IPS DF 6.9 (cell line): ENCODE results near the gene ALPP.
"Not testable (repeated sequence)": the region's sequence is repeated elsewhere in the genome, so short reads cannot be mapped to it uniquely, and the experiment has no call there.

Experiments used
- DNase-seq: peaks from one replicate; pipeline ENCODE4 v3.0.0-alpha.2; 2013; ENCODE audit warnings: low read depth, low spot score
- H3K27ac ChIP-seq: one replicate; pipeline ENCODE4 v1.5.1; 2013; ENCODE audit warnings: low read length, control low read depth
- H3K27me3 ChIP-seq: 2 replicates; pipeline ENCODE4 v1.6.1; 2013; ENCODE audit warnings: mild to moderate bottlenecking, low read length; ENCODE audit not compliant: control insufficient read depth, insufficient read depth
- H3K36me3 ChIP-seq: 2 replicates; pipeline ENCODE4 v1.6.1; 2013; ENCODE audit warnings: low read length; ENCODE audit not compliant: control insufficient read depth, insufficient read depth
- H3K4me1 ChIP-seq: 2 replicates; pipeline ENCODE4 v1.6.1; 2013; ENCODE audit warnings: low read length; ENCODE audit not compliant: control insufficient read depth, insufficient read depth
- H3K4me3 ChIP-seq: 2 replicates; pipeline ENCODE4 v1.5.1; 2013; ENCODE audit warnings: mild to moderate bottlenecking, low read length
- H3K9me3 ChIP-seq: 2 replicates; pipeline ENCODE4 v1.6.1; 2013; ENCODE audit warnings: low read length, inconsistent platforms; ENCODE audit not compliant: control insufficient read depth, insufficient read depth
- WGBS: extraction: QIAGEN DNeasy Blood & Tissue Kit; methylation state at CpG from one replicate; pipeline ENCODE4 v1.1.7; 2013; ENCODE audit warnings: mixed read lengths, missing lambda C conversion rate; ENCODE audit not compliant: insufficient read length, insufficient coverage; 5-methylcytosine and 5-hydroxymethylcytosine counted together

Gene ALPP

DNA sequence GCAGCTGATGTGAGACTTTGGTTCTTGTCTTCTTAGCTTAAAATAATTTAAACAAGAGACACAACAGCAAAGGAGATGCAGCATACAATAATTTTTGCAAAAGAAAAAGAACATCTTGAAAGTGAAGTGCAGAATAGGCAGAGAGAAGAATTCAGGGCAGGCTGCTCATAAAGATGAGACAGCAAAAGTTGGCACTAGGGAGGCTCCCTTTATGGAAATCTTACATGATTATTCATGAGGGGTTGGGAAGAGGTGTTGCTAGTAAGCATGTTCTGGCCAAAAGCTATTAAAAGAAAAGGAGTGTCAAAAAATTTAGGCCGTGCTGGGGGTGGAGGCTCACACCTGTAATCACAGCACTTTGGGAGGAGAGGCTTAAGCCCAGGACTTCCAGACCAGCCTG, 4.2 kb upstream of the ALPP start:
- Histone ChIP-seq H3K27ac (no peak overlapping the region), H3K4me3 (no peak overlapping the region), H3K36me3 (no peaks in the 10 kb centered on the region), H3K9me3 (no peaks in the 10 kb centered on the region), H3K4me1 (no peaks in the 10 kb centered on the region; the same call in 1 of the 2 replicates), H3K27me3 (no peaks in the 10 kb centered on the region)
- whole genome bisulfite sequencing: no CpG with 5 or more reads among the region's 1 CpG
- no peak for DNase-seq

- Histone ChIP-seq H3K4me1 (no peaks in the 10 kb centered on the region; the same call in 1 of the 2 replicates), H3K36me3 (no peaks in the 10 kb centered on the region), H3K9me3 (no peaks in the 10 kb centered on the region), H3K4me3 (no peak overlapping the region), H3K27ac (no peak overlapping the region), H3K27me3 (no peaks in the 10 kb centered on the region)
- DNase-seq: no peak
- WGBS: no CpG with 5 or more reads among the region's 12 CpGs
Measured at GRCh38 chr2:232375164-232375563, 3.4 kb upstream of the ALPP start.

- Histone ChIP-seq H3K36me3 (no peaks in the 10 kb centered on the region), H3K4me3 (no peak overlapping the region), H3K4me1 (no peaks in the 10 kb centered on the region; the same call in 1 of the 2 replicates), H3K9me3 (no peaks in the 10 kb centered on the region), H3K27ac (no peak overlapping the region), H3K27me3 (no peaks in the 10 kb centered on the region)
- WGBS: no CpG with 5 or more reads among the region's 4 CpGs
- DNase-seq: no peak
Measured at GRCh38 chr2:232376260-232376659, 2.3 kb upstream of the ALPP start.

- Histone ChIP-seq H3K27me3 (no peaks in the 10 kb centered on the region), H3K27ac (no peak overlapping the region), H3K9me3 (no peaks in the 10 kb centered on the region), H3K4me1 (no peaks in the 10 kb centered on the region; the same call in 1 of the 2 replicates), H3K36me3 (no peaks in the 10 kb centered on the region), H3K4me3 (no peak overlapping the region)
- no CpG with 5 or more reads among the region's 7 CpGs for WGBS
- DNase-seq: no peak
Measured at GRCh38 chr2:232376713-232377112, 1.8 kb upstream of the ALPP start.

DNA sequence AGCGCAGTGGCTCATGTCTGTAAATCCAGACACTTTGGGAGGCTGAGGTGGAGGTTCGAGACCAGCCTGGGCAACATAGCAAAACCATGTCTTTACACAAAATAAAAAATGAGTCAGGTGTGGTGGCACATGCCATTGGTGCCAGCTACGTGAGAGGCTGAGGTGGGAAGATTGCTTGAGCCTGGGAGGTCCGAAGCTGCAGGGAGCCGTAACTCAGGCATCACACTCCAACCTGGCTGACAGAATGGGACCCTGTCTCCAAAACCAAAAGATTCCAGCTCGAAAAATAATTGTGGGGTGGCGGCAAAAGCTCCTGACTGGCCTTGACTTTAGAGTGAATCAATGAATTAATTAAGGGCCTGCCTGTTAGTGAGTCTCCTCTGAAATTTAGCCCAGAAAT, 1.2 kb upstream of the ALPP start:
- Histone ChIP-seq H3K4me1 (peaks cover 3% of the 10 kb centered on the region), H3K4me3 (no peak overlapping the region), H3K36me3 (no peaks in the 10 kb centered on the region), H3K9me3 (no peaks in the 10 kb centered on the region), H3K27ac (no peak overlapping the region), H3K27me3 (peaks cover 2% of the 10 kb centered on the region; the same call in 1 of the 2 replicates)
- no peak for DNase-seq
- no CpG with 5 or more reads among the region's 7 CpGs for WGBS

DNA sequence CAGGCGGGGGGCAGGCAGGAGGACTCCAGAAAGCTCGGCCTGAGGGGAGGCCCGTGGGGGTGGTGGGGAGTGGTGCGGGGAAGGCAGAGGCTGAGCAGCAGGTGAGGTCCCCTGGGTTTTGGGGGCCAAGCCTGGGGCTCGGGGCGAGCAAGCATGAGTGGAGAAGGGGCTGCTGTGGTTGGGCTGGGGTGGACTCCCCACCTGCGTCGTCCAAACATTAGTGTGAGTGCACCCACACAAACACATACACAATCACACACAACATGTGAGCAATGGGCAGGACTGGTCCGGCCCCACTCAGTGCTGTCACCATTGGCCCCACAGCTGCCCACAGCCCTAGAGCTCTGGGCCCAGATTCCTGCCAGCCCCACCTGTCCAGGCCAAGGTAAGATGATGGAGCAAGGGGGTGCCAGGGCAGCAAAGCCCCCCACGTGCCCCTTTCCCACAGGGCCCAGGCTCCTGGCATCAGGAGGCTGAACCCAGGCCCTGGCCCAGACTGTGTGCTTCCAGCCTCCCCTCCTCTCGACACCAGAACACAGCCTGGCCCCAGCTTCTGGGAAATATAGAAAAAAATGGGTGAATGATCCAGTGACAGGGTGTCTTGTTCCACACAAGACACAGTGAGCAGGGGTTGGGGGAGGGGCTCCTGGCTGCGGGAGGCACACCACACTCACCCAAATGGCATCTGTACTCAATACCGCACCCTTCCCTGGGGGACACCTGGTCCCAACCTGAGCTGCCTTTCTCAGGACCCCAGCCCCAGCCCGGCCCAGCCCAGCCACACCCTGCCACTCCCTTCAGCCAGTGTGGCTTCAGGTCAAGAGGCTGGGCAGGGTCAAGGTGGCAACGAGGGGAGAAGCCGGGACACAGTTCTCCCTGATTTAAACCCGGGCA, 463 bp upstream of the ALPP start:
- H3K27ac ChIP-seq: no peak overlapping the region
- peaks cover 2% of the 10 kb centered on the region; the same call in 1 of the 2 replicates for H3K27me3 ChIP-seq
- H3K36me3 ChIP-seq: no peaks in the 10 kb centered on the region
- H3K9me3 ChIP-seq: no peaks in the 10 kb centered on the region
- no peak for DNase-seq
- no CpG with 5 or more reads among the region's 17 CpGs for WGBS
- peaks cover 3% of the 10 kb centered on the region for H3K4me1 ChIP-seq
- H3K4me3 ChIP-seq: no peak overlapping the region

DNA sequence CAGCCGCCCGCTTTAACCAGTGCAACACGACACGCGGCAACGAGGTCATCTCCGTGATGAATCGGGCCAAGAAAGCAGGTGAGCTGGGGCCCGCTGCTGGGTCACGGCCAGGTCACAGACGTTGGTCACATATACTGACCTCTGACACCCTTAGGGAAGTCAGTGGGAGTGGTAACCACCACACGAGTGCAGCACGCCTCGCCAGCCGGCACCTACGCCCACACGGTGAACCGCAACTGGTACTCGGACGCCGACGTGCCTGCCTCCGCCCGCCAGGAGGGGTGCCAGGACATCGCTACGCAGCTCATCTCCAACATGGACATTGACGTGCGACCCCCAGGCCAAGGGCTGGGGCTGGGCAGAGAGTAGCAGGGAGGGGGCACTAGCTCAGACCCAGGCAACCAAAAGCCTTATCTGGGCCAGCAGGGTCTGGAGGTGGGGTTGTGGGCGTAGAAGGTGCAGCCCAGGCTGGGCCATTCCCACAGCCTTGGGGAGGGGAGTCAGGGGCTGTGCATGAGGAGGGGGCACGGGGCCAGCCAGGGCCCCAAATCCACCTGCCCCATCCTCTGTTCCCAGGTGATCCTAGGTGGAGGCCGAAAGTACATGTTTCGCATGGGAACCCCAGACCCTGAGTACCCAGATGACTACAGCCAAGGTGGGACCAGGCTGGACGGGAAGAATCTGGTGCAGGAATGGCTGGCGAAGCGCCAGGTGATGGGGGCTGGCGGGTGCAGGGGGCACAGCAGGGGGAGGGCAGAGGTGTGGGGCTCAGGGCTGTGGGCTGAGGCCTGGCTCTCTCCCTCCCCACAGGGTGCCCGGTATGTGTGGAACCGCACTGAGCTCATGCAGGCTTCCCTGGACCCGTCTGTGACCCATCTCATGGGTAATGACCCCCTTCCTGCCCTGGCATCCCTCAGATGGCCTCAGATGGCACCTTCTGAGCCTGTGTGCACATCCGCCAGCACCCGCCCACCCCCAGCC, 1.3 kb downstream of the ALPP start:
- WGBS: no CpG with 5 or more reads among the region's 41 CpGs

GRCh38 chr2:232381204-232382031, 2.9 kb downstream of the ALPP start:
- H3K27ac ChIP-seq, H3K4me3 ChIP-seq, H3K36me3 ChIP-seq, H3K9me3 ChIP-seq, DNase-seq, H3K4me1 ChIP-seq: not testable (repeated sequence)
- peaks cover 15% of the 10 kb centered on the region for H3K27me3 ChIP-seq
- no CpG with 5 or more reads among the region's 59 CpGs for WGBS

More for the DNA sequence above, 1.3 kb downstream of the ALPP start:
- not testable (repeated sequence) for H3K36me3 ChIP-seq, DNase-seq, H3K9me3 ChIP-seq, H3K27ac ChIP-seq, H3K27me3 ChIP-seq, H3K4me1 ChIP-seq, H3K4me3 ChIP-seq

- H3K27ac ChIP-seq: no peak overlapping the region
- peaks cover 23% of the 10 kb centered on the region for H3K27me3 ChIP-seq
- H3K9me3 ChIP-seq: no peaks in the 10 kb centered on the region
- no peak for DNase-seq
- H3K4me1 ChIP-seq: peaks cover 3% of the 10 kb centered on the region; the same call in 1 of the 2 replicates
- H3K36me3 ChIP-seq: no peaks in the 10 kb centered on the region
- no peak overlapping the region for H3K4me3 ChIP-seq
- no CpG with 5 or more reads among the region's 18 CpGs for WGBS
Measured at GRCh38 chr2:232382331-232383225, 4.0 kb downstream of the ALPP start.
